ENCODE data around the gene PTTG1.
"Not testable (repeated sequence)": the region's sequence is repeated elsewhere in the genome, so short reads cannot be mapped to it uniquely, and the experiment has no call there.

PTTG1 gene

GRCh38 chr5:160398806-160399205, 22.8 kb upstream of the PTTG1 start:
- H3K9me3 Mint-ChIP-seq: no peaks in the 10 kb centered on the region
- H3K4me1 Mint-ChIP-seq (ENCODE audit: low read depth): peaks cover 22% of the 10 kb centered on the region
- DNase-seq: no peak
- H3K4me3 Mint-ChIP-seq: peak overlapping the region; percentile 88
- no peaks in the 10 kb centered on the region for H3K27me3 Mint-ChIP-seq
- H3K27ac Mint-ChIP-seq: no peak overlapping the region
- H3K36me3 Mint-ChIP-seq (ENCODE audit: low read depth): peaks cover 39% of the 10 kb centered on the region

DNA sequence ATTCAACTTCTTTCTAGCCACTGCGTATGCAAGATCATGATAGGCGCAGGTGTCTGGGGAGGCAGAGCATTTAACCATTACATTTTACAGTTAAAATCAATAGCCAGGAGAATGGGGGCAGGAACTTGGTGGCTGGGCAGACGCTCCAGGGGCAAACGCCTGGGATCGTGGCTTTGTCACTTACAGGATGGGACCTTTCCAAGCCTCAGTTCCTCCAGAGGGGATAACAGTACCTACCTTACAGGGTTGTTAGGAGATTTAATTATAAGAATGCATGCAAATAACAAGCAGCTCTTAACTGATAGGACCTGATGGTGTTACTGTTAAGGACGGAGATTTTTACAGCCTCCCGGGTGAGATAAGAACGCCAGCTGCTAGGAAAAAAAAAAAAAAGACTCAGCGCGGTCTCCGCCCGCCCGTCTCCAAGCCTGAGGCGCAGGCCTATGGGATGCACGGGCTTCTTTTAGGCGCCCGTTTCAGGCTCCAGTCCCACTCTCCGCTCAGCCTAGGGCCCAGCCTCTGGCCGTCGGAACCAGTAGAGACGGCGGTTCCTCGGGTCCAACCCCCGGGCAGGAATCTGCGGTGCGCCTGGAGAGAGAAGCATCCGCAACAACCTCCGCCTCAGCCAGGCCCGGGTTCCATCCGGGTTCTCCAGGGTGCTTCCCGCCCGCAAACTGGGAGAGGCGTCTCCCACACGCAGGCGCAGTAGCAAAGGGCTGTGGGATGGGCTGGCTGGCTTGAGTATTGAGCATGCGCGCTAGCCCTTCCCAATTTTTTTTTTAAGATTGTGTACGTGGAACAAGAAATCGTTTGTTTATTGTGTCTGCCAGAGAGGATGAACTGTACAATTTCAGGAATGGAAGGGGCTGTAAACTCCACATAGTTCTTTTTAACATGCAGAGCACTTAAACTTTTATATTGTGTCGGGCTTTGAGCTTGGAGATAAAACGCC, 22.0 kb upstream of the PTTG1 start, which contains the start of gene FAM200C:
FAM200C (minus strand) TSS at position 653 of the 952 bp plus-strand sequence. CDS start 4,564 bp downstream, outside the sequence.
- peak; percentile 84 for DNase-seq
- Mint-ChIP-seq H3K4me1 (ENCODE audit: low read depth) (peaks cover 22% of the 10 kb centered on the region), H3K36me3 (ENCODE audit: low read depth) (peaks cover 48% of the 10 kb centered on the region), H3K27ac (peak within 1 kb of the TSS; percentile 93), H3K4me3 (peak within 1 kb of the TSS; percentile 88), H3K27me3 (no peaks in the 10 kb centered on the region), H3K9me3 (no peaks in the 10 kb centered on the region)

- Mint-ChIP-seq H3K4me3 (peak within 1 kb of the TSS; percentile 95), H3K27me3 (no peaks in the 10 kb centered on the region), H3K4me1 (ENCODE audit: low read depth) (peaks cover 65% of the 10 kb centered on the region), H3K36me3 (ENCODE audit: low read depth) (peaks cover 50% of the 10 kb centered on the region), H3K9me3 (no peaks in the 10 kb centered on the region), H3K27ac (peak within 1 kb of the TSS; percentile 97)
- peak; percentile 96 for DNase-seq
Measured at GRCh38 chr5:160418561-160419457, 2.8 kb upstream of the PTTG1 start, which contains the start of gene SLU7. SLU7 (minus strand) TSS chr5:160419081; CDS start chr5:160415294, 3,787 bp downstream.

DNA sequence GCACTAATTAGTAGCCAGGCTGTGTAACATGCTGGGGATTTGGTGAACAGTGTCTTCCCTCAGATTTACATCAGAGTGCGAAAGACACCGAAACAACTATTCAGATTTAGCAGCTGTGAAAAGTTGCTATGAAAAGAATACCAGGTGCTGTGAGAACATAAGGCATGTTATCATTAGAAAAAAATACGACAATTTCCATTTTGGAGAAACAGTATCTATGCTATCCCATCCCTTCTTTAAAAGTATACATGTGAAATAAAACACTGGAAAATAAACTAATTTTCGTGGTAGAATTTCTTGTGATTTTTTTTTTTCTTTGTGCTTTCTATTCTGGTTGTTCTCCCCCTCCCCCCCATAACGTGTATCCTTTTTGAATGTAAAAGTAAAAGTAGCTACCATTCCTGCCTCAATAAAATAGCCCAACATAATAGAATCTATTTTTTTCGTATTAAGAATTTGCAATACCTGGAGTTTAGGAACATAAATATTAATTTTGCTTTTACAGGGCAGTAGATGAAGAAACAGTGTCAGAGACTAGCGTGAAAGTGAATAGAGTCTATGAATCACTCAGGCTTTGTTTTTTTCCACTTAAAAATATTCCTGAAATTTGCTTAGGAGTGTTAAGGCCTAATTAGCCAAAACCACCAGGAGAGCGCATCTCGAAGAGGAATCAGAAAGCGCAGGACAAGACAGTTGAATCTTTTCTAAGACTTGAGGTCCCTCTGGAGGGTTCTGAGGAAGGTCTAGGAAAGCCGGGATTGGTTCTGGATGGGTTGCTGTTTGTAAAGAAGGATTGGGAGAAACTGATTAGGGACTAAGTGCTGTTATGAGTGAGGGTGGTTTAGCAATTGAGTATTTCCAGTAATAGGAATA, 2.0 kb upstream of the PTTG1 start:
- Mint-ChIP-seq H3K27me3 (no peaks in the 10 kb centered on the region), H3K9me3 (no peaks in the 10 kb centered on the region), H3K36me3 (ENCODE audit: low read depth) (peaks cover 55% of the 10 kb centered on the region), H3K4me3 (peak overlapping the region; percentile 95), H3K4me1 (ENCODE audit: low read depth) (peaks cover 74% of the 10 kb centered on the region), H3K27ac (peak overlapping the region; percentile 97)
- no peak for DNase-seq

DNA sequence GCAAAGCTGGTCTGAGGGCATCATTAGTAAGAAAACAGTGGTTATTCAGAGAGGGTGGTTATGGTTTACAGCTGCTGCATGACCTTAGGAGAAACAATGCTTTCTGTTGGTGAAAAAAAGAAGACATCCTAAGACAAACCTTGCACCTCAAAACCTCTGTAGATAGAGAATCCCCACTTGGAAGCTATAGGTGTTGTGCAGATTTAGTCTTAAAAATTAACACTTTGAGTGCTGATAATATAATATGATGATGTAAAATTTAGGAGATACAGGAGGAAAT, 1.4 kb upstream of the PTTG1 start:
- Mint-ChIP-seq H3K9me3 (no peaks in the 10 kb centered on the region), H3K4me1 (ENCODE audit: low read depth) (peaks cover 79% of the 10 kb centered on the region), H3K36me3 (ENCODE audit: low read depth) (peaks cover 55% of the 10 kb centered on the region), H3K27me3 (no peaks in the 10 kb centered on the region), H3K4me3 (peak overlapping the region; percentile 95), H3K27ac (peak overlapping the region; percentile 97)
- DNase-seq: no peak

DNA sequence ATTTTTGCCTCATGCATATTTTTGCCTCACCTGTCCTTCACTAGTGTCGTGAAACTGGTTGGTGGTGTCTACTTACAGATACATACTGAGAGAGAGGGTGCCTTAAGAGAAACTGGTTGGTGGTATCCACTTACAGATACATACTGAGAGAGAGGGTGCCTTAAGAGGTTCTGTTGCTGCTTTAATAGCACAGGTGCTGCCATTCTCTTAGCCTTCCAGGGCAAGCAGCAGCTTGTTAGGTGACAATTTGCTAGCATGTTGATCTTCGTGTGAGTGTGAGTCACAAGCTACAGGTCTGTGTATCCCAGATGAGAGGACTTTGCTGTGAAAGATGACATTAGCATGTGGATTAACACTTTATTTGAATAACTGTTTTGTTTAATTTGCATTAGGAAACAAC, 1.4 kb downstream of the PTTG1 start:
- Mint-ChIP-seq H3K9me3 (no peaks in the 10 kb centered on the region), H3K27ac (peak overlapping the region; percentile 27), H3K4me3 (peak overlapping the region; percentile 91), H3K36me3 (ENCODE audit: low read depth) (peaks cover 66% of the 10 kb centered on the region), H3K27me3 (no peaks in the 10 kb centered on the region), H3K4me1 (ENCODE audit: low read depth) (peaks cover 62% of the 10 kb centered on the region)
- DNase-seq: no peak

GRCh38 chr5:160427607-160428006, 6.0 kb downstream of the PTTG1 start:
- no peak overlapping the region for H3K27ac Mint-ChIP-seq
- no peaks in the 10 kb centered on the region for H3K27me3 Mint-ChIP-seq
- H3K4me3 Mint-ChIP-seq: no peak overlapping the region
- peaks cover 68% of the 10 kb centered on the region for H3K36me3 Mint-ChIP-seq (ENCODE audit: low read depth)
- peaks cover 29% of the 10 kb centered on the region for H3K4me1 Mint-ChIP-seq (ENCODE audit: low read depth)
- no peaks in the 10 kb centered on the region for H3K9me3 Mint-ChIP-seq
- DNase-seq: no peak

DNA sequence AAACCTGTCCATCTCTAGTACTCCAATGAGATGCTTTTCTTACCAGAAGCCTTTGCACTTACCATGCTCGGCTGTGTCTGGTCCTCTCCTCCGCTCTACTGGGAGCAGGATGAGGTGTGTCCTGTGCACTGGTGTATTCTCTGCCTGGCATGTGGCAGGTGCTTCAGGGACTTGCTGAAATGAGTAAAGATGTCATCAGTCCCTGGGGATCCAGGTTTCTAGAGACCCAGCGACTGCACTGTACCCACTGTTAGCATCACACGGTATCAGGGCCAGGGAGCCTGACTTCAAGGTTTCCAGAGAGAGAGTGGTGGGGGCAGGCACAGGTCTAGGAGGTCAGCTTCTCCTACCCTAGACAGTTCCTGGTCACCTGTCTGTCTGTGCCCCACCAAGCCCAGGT, 10.5 kb downstream of the PTTG1 start:
- no peaks in the 10 kb centered on the region for H3K9me3 Mint-ChIP-seq
- no peak for DNase-seq

GRCh38 chr5:160432787-160433186, 11.1 kb downstream of the PTTG1 start:
- peaks cover 22% of the 10 kb centered on the region for H3K36me3 Mint-ChIP-seq (ENCODE audit: low read depth)
- H3K9me3 Mint-ChIP-seq: no peaks in the 10 kb centered on the region
- no peak for DNase-seq
- peaks cover 16% of the 10 kb centered on the region for H3K4me1 Mint-ChIP-seq (ENCODE audit: low read depth)
- no peak overlapping the region for H3K4me3 Mint-ChIP-seq
- no peaks in the 10 kb centered on the region for H3K27me3 Mint-ChIP-seq
- H3K27ac Mint-ChIP-seq: no peak overlapping the region

More for the DNA sequence above, 10.5 kb downstream of the PTTG1 start:
- Mint-ChIP-seq H3K27ac (no peak overlapping the region), H3K4me3 (no peak overlapping the region), H3K36me3 (ENCODE audit: low read depth) (peaks cover 28% of the 10 kb centered on the region), H3K27me3 (no peaks in the 10 kb centered on the region), H3K4me1 (ENCODE audit: low read depth) (peaks cover 15% of the 10 kb centered on the region)

DNA sequence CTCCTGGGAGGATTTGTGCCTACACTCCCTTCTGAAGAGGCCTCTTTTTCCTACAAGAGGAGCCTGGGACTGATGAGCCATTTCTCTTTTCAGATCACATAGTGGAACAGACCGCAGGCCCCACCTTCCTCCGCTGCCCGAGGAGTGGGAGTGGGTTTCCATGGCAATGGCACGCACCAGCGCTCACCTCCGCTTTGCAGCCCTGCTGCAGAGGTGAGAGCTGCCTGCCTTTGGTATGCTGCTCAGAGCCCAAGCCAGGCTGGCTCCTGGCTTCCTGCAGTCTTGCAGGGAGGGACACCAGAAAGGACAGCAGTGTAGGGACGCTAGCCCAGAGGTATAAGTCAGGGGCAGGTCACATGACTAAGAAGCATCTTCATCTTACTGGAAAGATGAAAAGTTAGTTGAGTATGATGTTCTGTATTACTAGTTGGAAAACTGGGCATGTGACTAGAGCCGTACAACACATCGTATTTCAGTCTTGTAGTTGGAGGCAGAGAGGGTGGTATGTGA, 12.4 kb downstream of the PTTG1 start:
- DNase-seq: peak; percentile 46
- Mint-ChIP-seq H3K4me1 (ENCODE audit: low read depth) (peaks cover 29% of the 10 kb centered on the region), H3K9me3 (no peaks in the 10 kb centered on the region), H3K27ac (no peak overlapping the region), H3K4me3 (no peak overlapping the region), H3K36me3 (ENCODE audit: low read depth) (peaks cover 9% of the 10 kb centered on the region), H3K27me3 (no peaks in the 10 kb centered on the region)

DNA sequence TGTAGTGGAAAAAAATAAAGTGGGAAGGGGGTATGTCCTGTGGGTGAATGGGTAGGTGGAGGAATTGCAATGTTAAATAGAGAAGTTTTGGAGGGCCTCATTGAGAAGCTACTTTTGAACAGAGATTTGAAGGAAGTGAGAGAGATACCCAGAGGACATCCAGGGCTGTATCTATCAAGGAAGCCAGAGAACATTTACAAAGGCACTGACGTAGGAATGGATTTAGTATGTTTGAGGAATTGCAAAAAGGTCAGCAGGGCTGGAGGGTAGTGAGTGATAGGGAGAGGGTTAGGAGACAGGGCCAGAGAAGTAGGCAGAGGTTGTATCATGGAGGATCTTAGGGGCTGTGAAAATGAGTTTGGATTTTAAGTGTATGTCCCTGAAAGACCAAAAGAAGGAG, 13.9 kb downstream of the PTTG1 start:
- no peak overlapping the region for H3K27ac Mint-ChIP-seq
- no peak overlapping the region for H3K4me3 Mint-ChIP-seq
- peaks cover 37% of the 10 kb centered on the region for H3K4me1 Mint-ChIP-seq (ENCODE audit: low read depth)
- no peaks in the 10 kb centered on the region for H3K9me3 Mint-ChIP-seq
- DNase-seq: no peak
- H3K36me3 Mint-ChIP-seq (ENCODE audit: low read depth): peaks cover 2% of the 10 kb centered on the region
- no peaks in the 10 kb centered on the region for H3K27me3 Mint-ChIP-seq

- DNase-seq: no peak
- Mint-ChIP-seq H3K4me3 (no peak overlapping the region), H3K36me3 (ENCODE audit: low read depth) (peaks cover 2% of the 10 kb centered on the region), H3K27me3 (no peaks in the 10 kb centered on the region), H3K4me1 (ENCODE audit: low read depth) (peaks cover 41% of the 10 kb centered on the region), H3K27ac (no peak overlapping the region), H3K9me3 (no peaks in the 10 kb centered on the region)
Measured at GRCh38 chr5:160436017-160436416, 14.4 kb downstream of the PTTG1 start.

DNA sequence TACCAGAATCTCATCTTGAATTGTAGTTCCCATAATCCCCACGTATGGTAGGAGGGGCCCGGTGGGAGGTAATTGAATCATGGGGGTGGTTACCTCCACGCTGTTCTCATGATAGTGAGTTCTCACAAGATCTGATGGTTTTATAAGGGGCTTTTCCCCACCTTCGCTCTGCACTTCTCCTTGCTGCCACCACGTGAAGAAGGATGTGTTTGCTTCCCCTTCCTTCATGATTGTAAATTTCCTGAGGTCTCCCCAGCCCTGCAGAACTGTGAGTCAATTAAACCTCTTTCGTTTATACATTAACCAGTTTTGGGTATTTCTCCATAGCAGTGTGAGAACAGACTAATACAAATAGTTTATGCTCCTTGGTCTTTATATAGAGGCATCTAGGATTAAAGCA, 15.0 kb downstream of the PTTG1 start:
- not testable (repeated sequence) for H3K36me3 Mint-ChIP-seq (ENCODE audit: low read depth); H3K9me3 Mint-ChIP-seq; H3K27me3 Mint-ChIP-seq; H3K4me3 Mint-ChIP-seq; DNase-seq
- peaks cover 48% of the 10 kb centered on the region for H3K4me1 Mint-ChIP-seq (ENCODE audit: low read depth)
- peak overlapping the region; percentile 80 for H3K27ac Mint-ChIP-seq

- Mint-ChIP-seq H3K4me3 (no peak overlapping the region), H3K4me1 (ENCODE audit: low read depth) (peaks cover 50% of the 10 kb centered on the region), H3K36me3 (ENCODE audit: low read depth) (peaks cover 2% of the 10 kb centered on the region), H3K9me3 (no peaks in the 10 kb centered on the region), H3K27me3 (no peaks in the 10 kb centered on the region), H3K27ac (peak overlapping the region; percentile 80)
- DNase-seq: no peak
Measured at GRCh38 chr5:160437271-160437670, 15.6 kb downstream of the PTTG1 start.

All from activated T-cell treated with anti-CD3 and anti-CD28 coated beads, Interleukin-2, amount 50 U/mL, for 24 hours (primary cell).